ENCODE measurements around the gene BICDL1.

BICDL1 gene

DNA sequence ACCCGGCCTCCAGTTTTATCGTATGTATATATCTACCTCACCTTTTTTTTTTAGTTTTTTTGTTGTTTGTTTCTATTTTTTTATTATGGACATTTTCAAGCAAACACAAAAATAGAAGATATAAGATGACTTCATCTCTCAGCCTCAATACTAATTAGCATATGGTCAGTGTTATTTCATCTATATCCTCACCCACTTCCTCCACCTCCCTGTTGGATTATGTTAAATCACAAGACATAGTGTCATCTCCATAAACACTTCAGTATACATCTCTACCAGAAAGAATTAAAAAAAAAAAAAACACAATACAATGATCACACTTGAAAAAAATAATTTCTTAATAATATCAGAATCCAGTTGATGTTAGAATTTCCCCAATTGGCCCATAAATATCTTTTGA, 92.6 kb downstream of the BICDL1 start:
- no peak for DNase-seq

- DNase-seq: no peak
These were observed 97.0 kb downstream of the BICDL1 start for GRCh38 chr12:120085920-120086645.

DNA sequence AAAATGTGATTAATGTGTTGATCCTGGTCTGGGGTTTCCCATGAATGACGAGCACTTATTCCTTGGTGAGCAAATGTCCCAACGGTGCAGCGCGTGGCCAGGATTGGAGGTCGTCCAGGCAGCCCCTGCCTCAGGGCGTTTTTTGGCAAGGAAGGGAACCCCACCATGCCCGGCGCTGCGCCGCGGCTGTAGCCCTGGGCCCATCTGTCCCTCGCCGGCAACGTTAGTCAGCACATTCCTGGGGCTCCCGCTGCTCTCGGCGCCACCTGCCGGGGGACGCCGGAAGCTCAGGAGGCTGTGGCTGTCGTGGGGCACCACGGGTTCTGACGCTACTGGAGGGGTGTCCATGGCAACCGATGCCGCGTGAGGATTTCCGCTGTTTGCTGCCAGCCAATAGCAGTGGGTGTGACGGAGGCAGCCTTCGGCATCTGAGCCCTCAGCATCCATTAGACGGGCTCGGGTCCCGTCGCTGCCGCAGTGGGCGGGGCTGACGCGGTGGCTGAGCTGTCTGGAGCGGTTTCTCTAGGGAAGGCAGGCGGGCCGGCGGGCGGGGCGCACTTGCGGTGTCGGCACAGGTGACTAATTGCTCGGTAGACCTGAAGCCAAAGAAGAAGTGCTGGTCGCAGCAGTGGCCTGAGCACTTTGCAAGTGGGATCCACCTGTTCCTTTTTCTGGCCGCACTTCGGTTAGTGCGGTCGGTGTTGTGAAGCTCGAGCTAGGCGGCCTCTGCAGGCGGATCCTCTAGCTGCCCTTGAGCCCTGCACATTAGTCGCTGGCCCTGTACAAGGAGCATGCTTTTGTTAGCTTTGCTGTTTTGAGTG, 98.0 kb downstream of the BICDL1 start:
- DNase-seq: peak; percentile 99

DNA sequence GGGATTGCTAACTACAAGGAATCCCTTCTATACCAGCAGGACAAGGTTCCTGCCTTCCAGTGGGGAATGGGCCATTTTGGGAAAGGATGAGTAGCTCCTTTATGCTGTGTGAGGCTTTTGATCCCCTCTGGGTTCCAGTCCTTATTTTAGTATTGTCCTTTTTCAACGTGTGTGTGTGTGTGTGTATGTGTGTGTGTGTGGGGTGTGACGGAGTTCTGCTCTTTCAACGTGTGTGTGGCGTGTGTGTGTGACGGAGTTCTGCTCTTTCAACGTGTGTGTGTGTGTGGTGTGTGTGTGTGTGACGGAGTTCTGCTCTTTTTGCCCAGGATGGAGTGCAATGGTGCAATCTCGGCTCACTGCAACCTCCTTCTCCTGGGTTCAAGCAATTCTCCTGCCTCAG, 100.1 kb downstream of the BICDL1 start:
- DNase-seq: no peak

DNA sequence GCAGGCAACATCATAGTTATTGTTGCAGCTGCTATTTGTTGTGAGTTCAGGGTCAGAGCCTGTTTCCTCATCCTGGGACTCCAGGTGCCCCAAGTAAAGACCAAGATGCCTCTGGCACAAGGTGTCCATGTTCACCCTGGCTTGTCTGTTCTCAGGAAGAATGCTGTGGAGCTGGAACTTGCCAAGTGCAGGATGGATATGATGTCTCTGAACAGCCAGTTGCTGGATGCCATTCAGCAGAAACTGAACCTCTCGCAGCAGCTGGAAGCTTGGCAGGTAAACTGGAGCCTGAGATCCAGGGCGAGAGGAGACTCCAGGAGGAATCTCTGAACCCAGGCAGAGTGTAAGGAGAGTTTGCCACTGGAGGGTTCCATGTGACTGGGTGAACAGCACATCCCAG, 100.8 kb downstream of the BICDL1 start:
- DNase-seq: no peak

- DNase-seq: no peak
These were observed 101.2 kb downstream of the BICDL1 start for GRCh38 chr12:120090206-120090605.

DNA sequence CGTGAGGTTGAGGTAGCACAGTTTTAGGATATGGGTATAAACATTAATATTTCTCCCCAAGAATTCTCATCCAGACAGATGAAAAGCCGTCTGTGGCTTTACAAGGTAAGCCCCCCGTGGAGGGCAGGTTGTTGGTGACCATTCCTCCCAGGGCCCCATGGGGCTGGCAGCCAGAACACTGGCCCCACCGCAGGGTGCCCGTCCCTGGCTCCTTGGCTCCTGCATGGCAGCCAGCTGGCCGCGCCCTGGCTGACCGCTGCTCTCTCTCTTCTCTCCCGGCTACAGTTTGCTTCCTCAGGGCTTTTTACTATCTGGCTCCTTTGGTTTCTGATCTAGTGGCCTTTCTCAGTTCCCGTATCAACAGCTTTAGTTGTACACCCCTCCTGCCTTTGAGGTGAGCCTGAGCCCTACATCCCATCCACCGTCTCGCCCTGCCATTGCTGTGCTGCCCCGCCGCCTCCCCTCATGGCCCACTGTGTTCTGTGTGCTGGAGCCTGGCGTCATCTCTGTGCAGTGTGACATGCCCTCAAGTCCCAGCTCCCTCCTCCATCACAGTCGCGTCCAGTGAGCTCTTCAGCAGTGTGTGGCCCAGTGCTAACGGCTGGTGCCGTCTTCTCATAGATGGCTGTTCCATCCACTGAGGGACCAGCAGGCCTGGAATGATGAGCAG, 101.7 kb downstream of the BICDL1 start:
- no peak for DNase-seq

DNA sequence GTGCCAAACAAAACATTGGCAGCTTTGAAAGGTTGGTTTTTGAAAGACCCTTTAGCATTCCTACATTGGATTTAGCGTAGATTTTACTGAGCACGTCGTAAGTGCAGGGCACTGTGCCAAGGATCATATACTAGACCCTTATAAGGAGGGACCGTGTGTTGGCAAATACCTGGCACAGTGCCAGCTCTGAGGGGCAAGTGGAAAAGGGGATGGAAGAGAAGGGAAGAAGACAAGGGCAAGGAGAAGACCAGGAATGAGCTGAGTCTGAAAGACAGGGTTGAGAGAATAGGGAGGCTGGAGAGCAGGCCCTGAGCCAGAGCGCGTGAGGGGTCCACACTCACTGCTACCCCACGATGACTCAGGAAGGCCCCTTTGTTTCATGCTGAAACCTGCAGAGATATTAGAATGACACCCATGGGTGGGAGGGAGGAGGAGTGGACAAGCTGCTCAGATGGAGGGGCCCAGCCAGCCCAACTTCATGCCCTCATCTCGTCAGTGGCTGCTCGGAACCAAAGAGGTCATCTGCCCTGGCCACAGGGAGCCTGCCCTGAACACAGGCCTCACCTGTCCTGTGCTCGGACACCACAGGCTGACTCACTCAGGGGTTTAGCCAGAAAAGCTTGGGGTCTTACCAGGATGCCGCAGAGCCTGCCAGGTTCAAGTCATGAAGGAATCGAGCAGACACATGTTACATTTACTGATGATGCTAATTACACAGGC, 102.5 kb downstream of the BICDL1 start:
- DNase-seq: no peak

DNA sequence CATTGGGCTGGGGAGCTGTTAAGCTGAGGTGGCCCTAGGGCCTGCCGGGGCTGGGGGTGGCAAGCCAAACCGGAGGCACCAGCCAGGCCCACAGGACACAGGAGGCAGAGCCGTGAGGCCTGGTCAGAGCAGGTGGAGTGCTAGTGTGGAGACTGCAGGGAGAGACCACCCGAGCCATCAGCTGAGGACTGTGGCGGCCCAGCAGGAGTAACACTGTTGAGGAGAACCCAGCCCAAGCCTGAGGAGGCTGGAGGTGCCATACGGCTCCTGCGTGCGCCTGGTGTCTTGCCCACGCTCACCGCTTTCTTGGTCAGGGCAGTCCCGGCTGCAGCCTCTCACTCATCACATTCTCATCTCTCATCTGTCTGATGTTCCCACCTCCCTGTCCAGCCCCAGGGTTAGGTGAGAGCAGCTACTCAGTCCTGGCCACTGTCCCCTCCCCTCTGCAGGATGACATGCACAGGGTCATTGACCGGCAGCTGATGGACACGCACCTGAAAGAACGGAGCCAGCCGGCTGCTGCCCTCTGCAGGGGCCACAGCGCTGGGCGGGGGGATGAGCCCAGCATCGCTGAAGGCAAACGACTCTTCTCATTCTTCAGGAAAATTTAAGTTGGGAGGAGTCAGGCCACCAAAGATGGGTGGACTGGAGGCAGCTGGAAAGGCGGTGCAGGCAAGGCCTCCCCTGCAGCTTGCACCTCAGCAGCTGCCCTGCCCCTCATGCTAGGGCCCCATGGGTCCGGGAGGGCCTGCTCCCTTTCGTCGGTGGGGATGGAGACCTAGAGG, 103.7 kb downstream of the BICDL1 start:
- no peak for DNase-seq

GRCh38 chr12:120093336-120093591, 104.2 kb downstream of the BICDL1 start:
- DNase-seq: no peak

DNA sequence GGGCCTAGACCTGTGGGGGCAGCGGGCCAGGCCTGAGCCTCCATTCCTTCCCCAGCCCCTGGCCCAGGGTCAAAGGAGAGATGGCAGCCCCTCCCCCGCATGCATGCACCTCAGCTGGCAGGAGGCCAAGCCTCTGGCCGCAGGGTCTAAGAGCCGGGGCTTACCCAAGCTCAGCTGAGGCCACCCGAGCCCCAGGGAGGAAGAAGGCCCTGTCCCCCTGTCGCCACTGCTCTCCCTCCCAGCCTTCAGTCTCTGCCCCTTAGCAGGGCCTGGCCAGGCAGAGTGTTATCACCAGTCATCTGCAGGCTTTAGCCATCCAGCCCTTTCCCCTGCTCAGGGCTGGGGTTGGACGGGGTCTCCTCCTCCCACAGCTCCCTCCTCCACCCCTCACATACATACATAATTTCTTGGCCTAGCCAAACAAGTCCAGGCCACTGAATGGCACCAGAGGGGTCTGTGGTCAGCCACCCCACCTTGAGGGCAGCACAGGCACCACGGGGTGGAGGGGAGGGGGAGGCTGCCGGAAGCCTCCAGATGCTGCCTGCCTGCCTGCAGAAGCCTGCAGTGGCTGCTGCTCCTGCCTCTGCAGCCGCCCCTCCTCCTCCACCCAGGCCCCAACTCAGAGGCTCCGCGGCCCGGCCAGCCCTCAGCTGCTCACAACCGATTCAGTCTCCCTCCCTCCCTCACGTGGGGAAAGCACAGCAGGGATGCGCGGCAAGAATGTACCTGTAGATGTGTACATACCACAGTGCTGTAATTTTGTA, 104.7 kb downstream of the BICDL1 start:
- no peak for DNase-seq

GRCh38 chr12:120094485-120094884, 105.4 kb downstream of the BICDL1 start:
- DNase-seq: no peak

DNA sequence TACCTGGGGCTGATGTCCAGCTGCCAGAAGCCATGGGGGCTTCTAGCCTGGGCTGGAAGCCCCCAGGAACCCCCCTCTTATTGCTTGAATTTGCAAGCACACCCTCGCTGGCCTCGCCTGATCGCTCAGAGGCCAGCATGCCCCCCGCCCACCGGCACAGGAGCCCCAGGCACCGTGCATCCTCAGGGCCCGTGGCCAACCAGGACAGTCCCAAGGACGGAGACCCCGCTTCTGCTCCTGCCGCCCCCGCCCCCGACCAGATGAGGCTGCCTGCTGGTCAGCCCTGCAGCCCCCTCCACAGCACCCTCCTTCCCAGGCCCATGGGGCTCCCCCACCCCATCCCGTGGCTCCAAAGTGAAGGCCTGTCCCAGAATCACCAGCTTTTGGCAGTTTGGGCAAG, 106.3 kb downstream of the BICDL1 start:
- DNase-seq: no peak

DNA sequence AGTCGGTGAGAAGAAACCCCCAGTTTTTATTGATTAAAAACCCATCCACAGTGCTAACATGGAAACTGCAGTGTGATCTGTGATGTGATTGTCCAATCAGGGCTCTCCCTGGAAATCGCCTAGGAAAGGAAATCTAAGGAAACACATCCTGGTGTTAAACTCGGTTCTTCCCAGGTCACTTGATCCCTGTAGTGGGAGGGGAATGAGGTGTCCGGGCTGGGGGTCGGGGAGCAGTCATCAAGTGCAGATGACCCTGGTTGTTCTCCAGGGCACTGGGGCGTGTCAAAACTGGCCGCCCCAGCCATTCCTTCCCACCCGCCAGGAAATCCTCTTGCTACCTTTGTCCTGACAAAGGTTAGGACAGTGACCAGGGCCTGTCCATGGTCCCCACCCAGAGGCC, 106.7 kb downstream of the BICDL1 start:
- no peak for DNase-seq

- DNase-seq: no peak
These were observed 107.7 kb downstream of the BICDL1 start for GRCh38 chr12:120096671-120097202.

- no peak for DNase-seq
These were observed 109.9 kb downstream of the BICDL1 start for GRCh38 chr12:120098756-120099470.

- no peak for DNase-seq
These were observed 110.7 kb downstream of the BICDL1 start for GRCh38 chr12:120099738-120100137.

DNA sequence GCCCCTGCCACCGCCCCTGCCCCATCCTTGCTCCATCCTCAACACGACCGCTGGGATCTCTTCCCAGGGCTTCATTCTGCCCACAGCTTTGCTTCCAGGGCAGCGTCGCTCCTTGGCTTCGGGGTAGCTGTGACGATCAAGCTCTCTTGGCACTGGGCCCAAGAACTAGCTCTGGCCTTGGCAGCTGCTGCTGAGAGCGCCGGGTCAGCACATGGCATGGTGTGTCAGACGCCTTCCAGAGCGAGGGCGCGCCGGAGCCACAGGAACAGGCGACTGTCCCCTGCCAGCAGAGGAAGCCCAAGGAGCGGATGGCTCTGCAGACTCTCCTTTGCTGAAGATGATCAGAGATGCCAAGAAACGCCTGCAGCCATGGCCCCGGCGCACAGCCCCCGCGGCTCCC, 111.6 kb downstream of the BICDL1 start:
- no peak for DNase-seq

GRCh38 chr12:120101182-120101581, 112.1 kb downstream of the BICDL1 start:
- DNase-seq: no peak

GRCh38 chr12:120101617-120102016, 112.6 kb downstream of the BICDL1 start:
- DNase-seq: no peak
